SH-SY5Y (cell line): Measurements from ENCODE around the gene RSL1D1.

ENCODE experiments used
- GATA2 ChIP-seq: IDR thresholded peaks from 2 replicates; pipeline ENCODE4 v1.6.1; 2011; ENCODE audit warnings: mild to moderate bottlenecking, low read depth, low read length
- GATA3 ChIP-seq: IDR thresholded peaks from 2 replicates; pipeline ENCODE4 v1.6.1; 2011; ENCODE audit warnings: low read depth, mild to moderate bottlenecking, low read length, moderate library complexity

GRCh38 chr16:11871193-11871592 lies 19.9 kb upstream of the RSL1D1 start:
- TF ChIP-seq GATA2 (no peak), GATA3 (no peak)
